ENCODE data around the gene SEMA5A. TPM values are rescaled to one million over a fixed set of nuclear protein-coding genes. Genes with fewer than 3 reads are reported as not detected.

Gene SEMA5A
- polyA plus RNA-seq, 1 experiment: 98.4 TPM

DNA sequence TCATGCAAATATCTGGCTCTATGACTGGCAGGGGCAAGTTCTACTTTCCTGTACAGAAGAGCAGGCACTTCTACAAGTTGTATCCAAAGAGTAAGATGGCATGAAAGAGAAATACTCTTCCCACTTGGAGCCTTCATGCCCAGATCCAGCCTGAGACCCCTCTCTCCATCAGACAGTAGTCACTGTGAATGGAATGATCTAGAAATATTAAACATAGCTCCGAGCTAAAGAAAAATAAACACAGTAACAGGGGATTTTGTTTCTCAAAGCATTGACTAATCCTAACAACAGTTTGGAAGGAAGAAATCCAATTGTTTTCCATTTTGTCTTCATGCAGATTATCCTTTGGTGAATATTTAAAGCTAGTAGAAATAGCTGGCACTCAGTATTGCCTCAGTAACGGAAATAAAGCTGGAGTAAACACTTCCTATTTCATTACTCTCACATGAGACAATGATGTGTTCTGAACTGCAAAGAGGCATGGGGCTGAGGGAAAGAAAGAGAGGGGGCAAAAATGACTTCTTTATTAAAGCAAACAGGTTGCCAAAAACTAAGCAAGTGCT, 100.0 kb downstream of the SEMA5A start:
- CTCF ChIA-PET: interaction anchor here (1.1 kb wide), 2 partner anchors 10 to 98 kb away, joined by 3 read pairs; no protein-coding TSS in a partner anchor
- POLR2A ChIA-PET: no interaction called here
- DNase-seq (ENCODE audit: low read depth): no peak
- TF ChIP-seq, protein P1, sequence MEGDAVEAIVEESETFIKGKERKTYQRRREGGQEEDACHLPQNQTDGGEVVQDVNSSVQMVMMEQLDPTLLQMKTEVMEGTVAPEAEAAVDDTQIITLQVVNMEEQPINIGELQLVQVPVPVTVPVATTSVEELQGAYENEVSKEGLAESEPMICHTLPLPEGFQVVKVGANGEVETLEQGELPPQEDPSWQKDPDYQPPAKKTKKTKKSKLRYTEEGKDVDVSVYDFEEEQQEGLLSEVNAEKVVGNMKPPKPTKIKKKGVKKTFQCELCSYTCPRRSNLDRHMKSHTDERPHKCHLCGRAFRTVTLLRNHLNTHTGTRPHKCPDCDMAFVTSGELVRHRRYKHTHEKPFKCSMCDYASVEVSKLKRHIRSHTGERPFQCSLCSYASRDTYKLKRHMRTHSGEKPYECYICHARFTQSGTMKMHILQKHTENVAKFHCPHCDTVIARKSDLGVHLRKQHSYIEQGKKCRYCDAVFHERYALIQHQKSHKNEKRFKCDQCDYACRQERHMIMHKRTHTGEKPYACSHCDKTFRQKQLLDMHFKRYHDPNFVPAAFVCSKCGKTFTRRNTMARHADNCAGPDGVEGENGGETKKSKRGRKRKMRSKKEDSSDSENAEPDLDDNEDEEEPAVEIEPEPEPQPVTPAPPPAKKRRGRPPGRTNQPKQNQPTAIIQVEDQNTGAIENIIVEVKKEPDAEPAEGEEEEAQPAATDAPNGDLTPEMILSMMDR (IDR thresholded peaks at IDR 0.05; ENCODE audit: insufficient read depth, low read depth, low read length): no peak
- Histone ChIP-seq H3K27me3 (ENCODE audit: control insufficient read depth, insufficient read depth, low read length) (no peaks in the 10 kb centered on the region), H3K36me3 (ENCODE audit: control insufficient read depth, insufficient read depth, low read length) (no peaks in the 10 kb centered on the region), H3K4me3 (ENCODE audit: low read depth, low read length) (no peak overlapping the region)

DNA sequence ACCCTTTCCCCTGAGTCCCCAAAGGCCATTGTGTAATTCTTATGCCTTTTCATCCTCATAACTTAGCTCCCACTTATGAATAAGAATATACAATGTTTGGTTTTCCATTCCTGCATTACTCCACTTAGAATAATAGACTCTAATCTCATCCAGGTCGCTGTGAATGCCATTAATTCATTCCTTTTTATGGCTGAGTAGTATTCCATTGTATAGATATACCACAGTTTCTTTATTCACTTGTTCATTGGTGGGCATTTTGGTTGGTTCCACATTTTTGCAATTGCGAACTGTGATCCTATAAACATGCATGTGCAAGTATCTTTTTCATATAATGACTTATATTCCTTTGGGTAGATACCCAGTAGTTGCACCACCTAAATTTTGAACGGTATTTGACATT, 101.5 kb downstream of the SEMA5A start:
- Histone ChIP-seq H3K36me3 (ENCODE audit: control insufficient read depth, insufficient read depth, low read length) (peaks cover 1% of the 10 kb centered on the region; the same call in 1 of the 2 replicates), H3K27me3 (ENCODE audit: control insufficient read depth, insufficient read depth, low read length) (no peaks in the 10 kb centered on the region), H3K4me3 (ENCODE audit: low read depth, low read length) (no peak overlapping the region)
- POLR2A ChIA-PET: no interaction called here
- CTCF ChIA-PET: no interaction called here
- no peak for DNase-seq (ENCODE audit: low read depth)
- TF ChIP-seq, protein P1 (IDR thresholded peaks at IDR 0.05; ENCODE audit: insufficient read depth, low read depth, low read length): no peak

DNA sequence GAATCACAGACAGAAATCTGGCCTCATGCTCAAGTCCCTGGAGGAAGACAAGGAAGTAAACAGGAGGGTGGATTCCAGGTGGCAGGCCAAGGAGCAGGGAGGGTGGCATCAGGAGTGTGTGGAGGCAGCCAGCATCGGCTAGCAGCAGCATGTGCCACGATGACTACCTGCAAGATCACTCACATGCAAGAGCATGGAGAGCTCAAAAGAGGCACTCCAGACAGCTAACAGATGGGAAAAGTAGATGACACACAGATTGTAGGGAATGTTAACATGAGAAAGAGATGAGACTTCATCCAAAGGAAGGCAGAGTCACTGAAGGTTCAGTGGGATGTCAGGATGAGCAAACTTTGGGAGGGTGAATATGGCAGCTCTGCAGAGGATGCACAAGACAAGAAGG, 104.3 kb downstream of the SEMA5A start:
- peaks cover 2% of the 10 kb centered on the region for H3K36me3 ChIP-seq (ENCODE audit: control insufficient read depth, insufficient read depth, low read length)
- no peak overlapping the region for H3K4me3 ChIP-seq (ENCODE audit: low read depth, low read length)
- no peak for DNase-seq (ENCODE audit: low read depth)
- ChIA-PET POLR2A (no interaction called here), CTCF (interaction anchor here (0.5 to 0.6 kb wide), 2 partner anchors 71 to 617 kb away, joined by 3 read pairs; no protein-coding TSS in a partner anchor)
- TF ChIP-seq, protein P1 (IDR thresholded peaks at IDR 0.05; ENCODE audit: insufficient read depth, low read depth, low read length): no peak
- H3K27me3 ChIP-seq (ENCODE audit: control insufficient read depth, insufficient read depth, low read length): no peaks in the 10 kb centered on the region

DNA sequence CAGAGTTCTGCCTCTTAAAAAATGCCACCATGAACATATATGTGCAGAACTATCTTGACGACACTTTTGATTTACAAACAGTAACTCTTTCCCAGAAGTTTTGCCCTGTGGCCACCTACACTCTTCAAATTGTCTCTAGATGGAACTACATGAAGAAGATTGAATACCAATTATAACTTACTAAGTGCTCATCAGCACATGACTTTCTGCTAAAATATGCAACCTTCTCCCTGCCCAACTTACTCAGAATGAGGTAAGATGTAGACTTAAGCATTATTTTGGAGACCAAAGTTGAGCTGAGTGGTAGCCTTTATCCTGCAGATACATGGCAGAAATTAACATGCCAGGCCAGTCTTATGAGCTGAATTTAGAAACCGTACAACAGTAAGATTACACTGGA, 105.4 kb downstream of the SEMA5A start:
- peak; percentile 71 for DNase-seq (ENCODE audit: low read depth)
- H3K36me3 ChIP-seq (ENCODE audit: control insufficient read depth, insufficient read depth, low read length): peaks cover 6% of the 10 kb centered on the region
- ChIA-PET CTCF (interaction anchor here (1.0 kb wide), 1 partner anchor 66 kb away, joined by 3 read pairs; no protein-coding TSS in a partner anchor), POLR2A (interaction anchor here (0.5 to 0.9 kb wide), 4 partner anchors 8 to 39 kb away, joined by 3 to 6 read pairs (median 4); no protein-coding TSS in a partner anchor)
- H3K4me3 ChIP-seq (ENCODE audit: low read depth, low read length): no peak overlapping the region
- H3K27me3 ChIP-seq (ENCODE audit: control insufficient read depth, insufficient read depth, low read length): no peaks in the 10 kb centered on the region
- TF ChIP-seq, protein P1 (IDR thresholded peaks at IDR 0.05; ENCODE audit: insufficient read depth, low read depth, low read length): no peak

DNA sequence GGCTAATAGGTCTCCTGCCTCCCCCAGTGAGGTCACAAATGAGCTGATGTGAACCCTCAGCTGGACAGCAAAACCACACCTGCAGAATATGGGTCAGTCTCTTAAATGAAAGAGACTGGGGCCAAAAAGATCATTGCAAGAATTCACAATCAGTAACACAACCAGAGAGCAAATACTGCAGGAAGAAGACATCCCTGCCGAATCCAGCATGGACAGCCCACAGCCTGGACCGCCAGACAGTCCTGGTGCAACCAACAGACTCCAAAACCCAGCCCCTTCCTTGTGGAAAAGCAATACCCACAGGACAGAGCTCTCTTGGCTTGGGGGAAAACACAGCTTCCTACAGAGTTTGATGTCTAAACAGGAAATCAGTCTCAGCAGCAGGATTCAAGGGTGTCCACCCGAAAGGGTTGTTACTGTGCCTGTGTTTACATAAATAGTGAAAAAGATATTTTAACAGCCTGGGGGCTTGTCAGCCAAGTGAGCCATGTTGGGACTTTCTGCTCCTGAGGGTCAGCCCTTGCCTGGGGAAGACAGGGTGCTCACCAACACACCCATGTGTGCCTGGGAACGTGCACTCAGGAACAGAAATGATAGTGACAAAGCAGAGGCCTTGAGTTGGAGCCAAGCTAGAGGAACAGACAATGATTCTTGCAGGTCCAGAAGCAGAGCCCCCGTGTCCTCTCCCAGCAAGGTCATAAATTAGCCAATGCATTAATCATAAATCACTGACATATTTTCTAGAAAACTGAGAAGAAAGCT, 106.2 kb downstream of the SEMA5A start:
- ChIA-PET POLR2A (no interaction called here), CTCF (interaction anchor here (0.7 to 1.0 kb wide), 5 partner anchors 11 to 104 kb away, joined by 3 to 4 read pairs (median 3); no protein-coding TSS in a partner anchor)
- Histone ChIP-seq H3K36me3 (ENCODE audit: control insufficient read depth, insufficient read depth, low read length) (peaks cover 6% of the 10 kb centered on the region), H3K27me3 (ENCODE audit: control insufficient read depth, insufficient read depth, low read length) (no peaks in the 10 kb centered on the region), H3K4me3 (ENCODE audit: low read depth, low read length) (no peak overlapping the region)
- TF ChIP-seq, protein P1 (IDR thresholded peaks at IDR 0.05; ENCODE audit: insufficient read depth, low read depth, low read length): no peak
- no peak for DNase-seq (ENCODE audit: low read depth)

Measured in BJ (cell line).